Prostate gland (tissue), 2 donors: ENCODE measurements around the gene GSTM4.

Experiments
- POLR2A ChIP-seq: fragments of 450-650 bp; IDR thresholded peaks from one replicate; pipeline ENCODE4 v1.6.1; 2016; ENCODE audit warnings: antibody characterized with exemption, mild to moderate bottlenecking
- TF ChIP-seq, protein P1 (sequence below), 4 experiments: fragments of 200-600 bp in 2 of 4; fragments of 450-650 bp in 2 of 4; sonication (generic) in 2 of 4; IDR thresholded peaks; 1 replicate in 3 of 4; 2 replicates in 1 of 4; pipeline ENCODE4 v1.5.1; 2016 to 2019; ENCODE audit warnings: antibody characterized with exemption in 4 of 4, mild to moderate bottlenecking in 2 of 4, moderate library complexity in 2 of 4

DNA sequence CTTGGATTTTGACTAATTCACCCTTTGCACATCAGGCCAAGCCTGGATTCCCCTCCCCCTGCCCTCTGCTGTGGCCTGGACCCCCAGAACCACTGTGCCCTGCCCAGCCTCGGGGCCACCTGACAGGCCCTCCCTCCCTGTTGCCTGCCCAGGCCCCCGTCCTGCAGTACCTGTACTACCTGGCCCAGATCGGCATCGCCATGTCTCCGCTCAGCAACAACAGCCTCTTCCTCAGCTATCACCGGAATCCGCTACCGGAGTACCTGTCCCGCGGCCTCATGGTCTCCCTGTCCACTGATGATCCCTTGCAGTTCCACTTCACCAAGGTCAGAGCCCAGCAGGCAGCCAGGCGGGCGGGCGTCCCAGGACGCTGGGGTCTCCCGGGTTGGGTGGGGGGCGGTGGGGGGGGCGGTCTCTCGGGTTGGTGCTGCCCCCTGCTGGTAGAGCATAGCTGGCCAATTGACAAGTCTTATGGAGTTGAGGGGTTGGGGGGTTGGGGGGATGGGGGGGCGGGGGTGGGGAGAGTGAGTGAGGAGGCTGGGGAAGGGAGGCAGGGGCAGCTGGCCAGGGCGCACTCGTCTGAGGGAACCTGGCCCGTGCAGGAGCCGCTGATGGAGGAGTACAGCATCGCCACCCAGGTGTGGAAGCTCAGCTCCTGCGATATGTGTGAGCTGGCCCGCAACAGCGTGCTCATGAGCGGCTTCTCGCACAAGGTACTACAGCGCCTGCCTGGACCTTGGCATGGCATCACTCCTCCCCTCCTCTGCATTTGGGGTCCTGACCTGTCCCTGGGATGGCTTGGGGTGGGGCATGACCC, 25.6 kb upstream of the GSTM4 start:
- TF ChIP-seq, protein P1, sequence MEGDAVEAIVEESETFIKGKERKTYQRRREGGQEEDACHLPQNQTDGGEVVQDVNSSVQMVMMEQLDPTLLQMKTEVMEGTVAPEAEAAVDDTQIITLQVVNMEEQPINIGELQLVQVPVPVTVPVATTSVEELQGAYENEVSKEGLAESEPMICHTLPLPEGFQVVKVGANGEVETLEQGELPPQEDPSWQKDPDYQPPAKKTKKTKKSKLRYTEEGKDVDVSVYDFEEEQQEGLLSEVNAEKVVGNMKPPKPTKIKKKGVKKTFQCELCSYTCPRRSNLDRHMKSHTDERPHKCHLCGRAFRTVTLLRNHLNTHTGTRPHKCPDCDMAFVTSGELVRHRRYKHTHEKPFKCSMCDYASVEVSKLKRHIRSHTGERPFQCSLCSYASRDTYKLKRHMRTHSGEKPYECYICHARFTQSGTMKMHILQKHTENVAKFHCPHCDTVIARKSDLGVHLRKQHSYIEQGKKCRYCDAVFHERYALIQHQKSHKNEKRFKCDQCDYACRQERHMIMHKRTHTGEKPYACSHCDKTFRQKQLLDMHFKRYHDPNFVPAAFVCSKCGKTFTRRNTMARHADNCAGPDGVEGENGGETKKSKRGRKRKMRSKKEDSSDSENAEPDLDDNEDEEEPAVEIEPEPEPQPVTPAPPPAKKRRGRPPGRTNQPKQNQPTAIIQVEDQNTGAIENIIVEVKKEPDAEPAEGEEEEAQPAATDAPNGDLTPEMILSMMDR (IDR thresholded peaks at IDR 0.05), result peak in 2 of 4 experiments; percentile 7 to 30
- no peak for TF ChIP-seq POLR2A
